ENCODE data around the gene AKR1C8.

AKR1C8 gene

GRCh38 chr10:5136468-5137087 is 48.4 kb downstream of the AKR1C8 start:
- no peak overlapping the region for H3K27ac ChIP-seq (replicated peaks)
- TF ChIP-seq CTCF (IDR thresholded peaks at IDR 0.05; ENCODE audit: insufficient read depth, low read length) (no peak), GABPA (IDR thresholded peaks at IDR 0.05; ENCODE audit: low read depth) (no peak), POLR2AphosphoS5 (IDR thresholded peaks at IDR 0.05; ENCODE audit: low read depth) (no peak), REST (IDR thresholded peaks at IDR 0.05; ENCODE audit: insufficient replicate concordance, low read depth) (no peak), SPI1 (IDR thresholded peaks at IDR 0.05; ENCODE audit: borderline replicate concordance, low read depth) (no peak)
- H3K27me3 ChIP-seq (ENCODE audit: insufficient read depth, poor library complexity, severe bottlenecking), result no peaks in the 10 kb centered on the region
- DNase-seq (ENCODE audit: low read depth in 1 of 2, low spot score in 1 of 2), result no peak
- H3K4me3 ChIP-seq (replicated peaks; ENCODE audit: insufficient read depth, low read length), result no peak overlapping the region

- Histone ChIP-seq H3K27me3 (ENCODE audit: insufficient read depth, poor library complexity, severe bottlenecking) (no peaks in the 10 kb centered on the region), H3K4me3 (replicated peaks; ENCODE audit: insufficient read depth, low read length) (no peak overlapping the region), H3K27ac (replicated peaks) (no peak overlapping the region)
- no peak for DNase-seq (ENCODE audit: low read depth in 1 of 2, low spot score in 1 of 2)
- TF ChIP-seq REST (IDR thresholded peaks at IDR 0.05; ENCODE audit: insufficient replicate concordance, low read depth) (no peak), GABPA (IDR thresholded peaks at IDR 0.05; ENCODE audit: low read depth) (no peak), CTCF (IDR thresholded peaks at IDR 0.05; ENCODE audit: insufficient read depth, low read length) (no peak), SPI1 (IDR thresholded peaks at IDR 0.05; ENCODE audit: borderline replicate concordance, low read depth) (no peak), POLR2AphosphoS5 (IDR thresholded peaks at IDR 0.05; ENCODE audit: low read depth) (no peak)
Measured at GRCh38 chr10:5135581-5135980, 49.4 kb downstream of the AKR1C8 start.

- H3K27ac ChIP-seq (replicated peaks), result no peak overlapping the region
- no peak overlapping the region for H3K4me3 ChIP-seq (replicated peaks; ENCODE audit: insufficient read depth, low read length)
- DNase-seq (ENCODE audit: low read depth in 1 of 2, low spot score in 1 of 2), result no peak
- TF ChIP-seq SPI1 (IDR thresholded peaks at IDR 0.05; ENCODE audit: borderline replicate concordance, low read depth) (no peak), REST (IDR thresholded peaks at IDR 0.05; ENCODE audit: insufficient replicate concordance, low read depth) (no peak), GABPA (IDR thresholded peaks at IDR 0.05; ENCODE audit: low read depth) (no peak), CTCF (IDR thresholded peaks at IDR 0.05; ENCODE audit: insufficient read depth, low read length) (no peak), POLR2AphosphoS5 (IDR thresholded peaks at IDR 0.05; ENCODE audit: low read depth) (no peak)
- H3K27me3 ChIP-seq (ENCODE audit: insufficient read depth, poor library complexity, severe bottlenecking), result no peaks in the 10 kb centered on the region
Measured at GRCh38 chr10:5125315-5126044, 59.5 kb downstream of the AKR1C8 start.

All from HL-60 (cell line).